ACHN (cell line): ENCODE results near the gene SORD.
A peak's percentile ranks its signal among the peaks of the same experiment; 100 is the strongest.
"Not testable (repeated sequence)": the region's sequence is repeated elsewhere in the genome, so short reads cannot be mapped to it uniquely, and the experiment has no call there.

ENCODE experiments used
- DNase-seq: peaks from one replicate; pipeline ENCODE4 v3.0.0-alpha.2; 2015
- in situ Hi-C: cut with HindIII; loops from 2 replicates; pipeline ENCODE4 v1.10.0; 2017; ENCODE audit warnings: low sequenced_read_pairs, low pct_ligation_motif_present, low pct_unique_long_range_greater_than_20kb

SORD gene

DNA sequence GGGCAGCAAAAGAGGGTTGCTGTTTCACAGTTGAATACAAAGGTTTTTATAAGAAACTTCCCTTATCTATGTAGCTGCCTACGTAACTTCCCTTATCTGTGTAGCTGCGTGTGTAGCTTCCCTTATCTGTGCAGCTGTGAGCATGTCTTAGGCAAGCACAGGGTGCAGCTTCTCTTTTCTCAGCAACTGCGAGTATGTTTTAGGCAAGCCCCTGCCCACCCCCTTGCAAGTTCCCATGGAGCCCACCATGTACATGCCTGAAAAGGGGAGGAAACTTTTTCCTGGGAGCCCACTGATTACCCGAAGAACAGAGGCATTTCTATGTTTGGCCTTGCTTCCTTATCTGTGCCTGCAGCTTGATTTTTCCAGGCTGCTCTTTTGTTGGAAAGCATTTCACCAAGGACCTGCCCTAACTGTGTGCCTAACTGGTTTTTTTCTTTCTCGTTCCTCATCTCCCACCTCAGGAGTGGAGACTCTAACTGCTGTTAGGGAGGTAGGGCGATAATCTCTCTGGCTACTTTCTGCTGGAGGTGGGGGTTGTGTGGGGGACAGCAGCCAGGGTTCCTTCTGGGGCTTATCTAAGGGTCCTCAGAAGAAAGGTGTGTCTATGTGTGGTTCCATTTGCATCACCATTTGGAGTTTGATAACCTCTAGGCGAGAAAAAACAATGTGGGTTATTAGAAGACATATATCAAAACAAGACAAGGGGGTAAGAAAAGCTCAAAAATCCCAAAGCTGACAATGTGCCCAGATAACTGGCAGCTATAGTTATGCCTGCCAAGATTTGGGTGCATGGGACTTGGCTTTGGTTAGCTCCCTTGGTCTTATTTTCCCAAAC, 26.0 kb downstream of the SORD start:
- in situ Hi-C loops = no loop called here

DNA sequence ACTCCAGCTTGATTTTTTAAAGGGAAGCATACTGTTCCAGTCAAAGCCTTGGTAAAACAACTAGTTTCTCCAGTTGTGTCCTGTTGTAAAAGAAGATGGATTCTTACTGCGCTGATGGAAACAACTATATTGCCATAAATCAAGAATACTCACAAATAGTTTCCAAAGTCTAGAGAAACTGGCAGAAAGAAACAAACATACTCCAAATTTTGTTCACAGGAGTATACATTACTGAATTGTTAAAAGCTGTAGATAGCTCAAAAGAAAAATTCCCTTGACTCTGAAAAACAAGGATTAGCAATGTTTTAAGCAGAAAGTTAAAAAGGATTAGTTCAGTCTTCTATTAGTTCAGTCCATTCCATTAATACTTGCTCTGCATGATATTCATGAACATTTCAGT, 27.6 kb downstream of the SORD start:
- DNase-seq = no peak
- in situ Hi-C loops = no loop called here

More for the DNA sequence above, 26.0 kb downstream of the SORD start:
- no peak for DNase-seq

GRCh38 chr15:45052676-45053075, 29.7 kb downstream of the SORD start:
- in situ Hi-C loops, DNase-seq: not testable (repeated sequence)

- DNase-seq, in situ Hi-C loops: not testable (repeated sequence)
These were observed 36.0 kb downstream of the SORD start for GRCh38 chr15:45058690-45059675.

- in situ Hi-C loops = not testable (repeated sequence)
These were observed 39.3 kb downstream of the SORD start for GRCh38 chr15:45062301-45062700.

GRCh38 chr15:45064386-45064785, 41.4 kb downstream of the SORD start:
- in situ Hi-C loops = no loop called here
- peak; percentile 53 for DNase-seq

More at GRCh38 chr15:45062301-45062700, 39.3 kb downstream of the SORD start:
- not testable (repeated sequence) for DNase-seq

DNA sequence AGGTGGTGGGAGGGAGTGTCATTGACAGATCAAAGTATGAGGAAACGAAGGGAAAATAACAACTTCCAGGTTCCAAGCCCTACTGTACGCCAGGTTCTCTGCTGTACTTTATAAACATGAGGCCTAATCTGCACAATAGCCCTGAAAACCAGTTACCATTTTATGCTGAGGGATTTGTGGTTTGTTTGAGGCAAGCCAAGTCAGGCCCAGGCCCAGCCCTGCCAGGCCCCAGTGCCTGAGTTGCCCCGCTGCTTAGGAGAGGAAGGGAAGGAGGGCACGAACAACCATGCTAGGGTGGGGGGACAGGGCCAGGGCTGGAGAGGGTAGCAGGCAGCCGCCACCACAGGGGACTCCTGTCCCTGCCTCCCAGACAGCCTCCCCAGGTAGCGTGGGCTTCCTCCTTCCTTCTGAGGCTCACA, 47.0 kb downstream of the SORD start:
- in situ Hi-C loops, DNase-seq: not testable (repeated sequence)

DNA sequence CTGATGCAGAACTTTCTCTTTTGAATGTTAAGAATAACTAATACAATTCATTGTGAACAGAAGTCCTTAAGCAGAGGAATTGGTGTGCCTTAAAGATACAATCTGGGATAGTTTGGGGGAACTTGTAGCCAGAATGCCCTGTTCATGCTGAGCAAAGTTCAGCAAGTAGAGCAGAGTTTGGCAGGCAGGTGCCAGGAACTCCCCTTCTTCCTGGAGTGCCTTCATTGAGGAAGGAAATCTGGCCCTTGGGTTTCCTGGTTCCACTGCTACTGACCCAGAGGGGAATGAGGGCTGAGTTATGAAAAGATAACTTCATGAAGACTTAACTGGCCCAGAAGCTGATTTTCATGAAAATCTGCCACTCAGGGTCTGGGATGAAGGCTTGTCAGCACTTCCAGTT, 50.6 kb downstream of the SORD start:
- DNase-seq, in situ Hi-C loops: not testable (repeated sequence)

- in situ Hi-C loops = not testable (repeated sequence)
These were observed 52.7 kb downstream of the SORD start for GRCh38 chr15:45075440-45076320.

GRCh38 chr15:45077391-45077790, 54.4 kb downstream of the SORD start:
- DNase-seq, in situ Hi-C loops: not testable (repeated sequence)

More at GRCh38 chr15:45075440-45076320, 52.7 kb downstream of the SORD start:
- not testable (repeated sequence) for DNase-seq

- in situ Hi-C loops = not testable (repeated sequence)
- DNase-seq = peak; percentile 5
These were observed 56.2 kb downstream of the SORD start for GRCh38 chr15:45079201-45079600.

- in situ Hi-C loops = not testable (repeated sequence)
- peak; percentile 16 for DNase-seq
These were observed 56.7 kb downstream of the SORD start for GRCh38 chr15:45079628-45080246.

- in situ Hi-C loops, DNase-seq: not testable (repeated sequence)
These were observed 57.6 kb downstream of the SORD start for GRCh38 chr15:45080593-45080992.

DNA sequence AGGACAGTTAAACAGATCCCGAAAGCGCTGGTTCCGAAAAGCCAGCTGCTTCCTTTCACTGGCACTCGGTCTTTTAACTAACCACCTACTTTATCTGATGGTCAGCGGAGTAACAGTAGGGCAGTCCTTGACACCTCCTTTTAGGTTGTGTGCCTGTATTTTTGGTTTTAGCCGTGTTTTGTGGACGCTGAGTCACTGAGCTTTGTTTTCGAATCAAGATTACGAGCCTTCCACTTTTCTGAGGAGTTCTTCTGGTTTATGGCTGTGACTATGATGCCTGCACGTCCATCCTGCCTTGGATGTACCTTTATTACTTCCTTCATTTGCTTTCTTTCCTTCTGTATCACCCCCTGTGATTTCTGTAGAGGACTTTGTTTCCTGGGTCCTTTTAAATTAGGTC, 59.4 kb downstream of the SORD start:
- in situ Hi-C loops, DNase-seq: not testable (repeated sequence)

DNA sequence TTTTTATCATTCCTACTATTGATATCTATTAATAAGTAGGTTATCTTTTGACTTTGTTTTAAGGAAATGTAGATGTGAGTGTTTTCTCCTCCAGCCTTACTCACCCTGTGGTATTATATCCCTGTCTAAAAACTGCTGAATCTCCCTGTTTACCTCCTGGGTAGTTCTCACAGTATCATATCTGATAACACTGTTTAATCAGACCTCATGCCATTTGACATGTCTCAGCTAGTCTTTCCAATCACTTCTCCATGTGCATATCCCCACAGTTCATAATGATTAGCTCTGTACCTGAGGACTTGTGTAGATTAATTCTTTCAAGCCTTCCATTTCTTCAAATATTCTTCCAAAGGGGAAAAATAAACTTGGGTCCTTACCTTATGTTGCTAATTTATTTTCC, 60.2 kb downstream of the SORD start:
- in situ Hi-C loops = no loop called here
- no peak for DNase-seq

GRCh38 chr15:45084163-45084562, 61.2 kb downstream of the SORD start:
- no peak for DNase-seq
- in situ Hi-C loops = no loop called here

DNA sequence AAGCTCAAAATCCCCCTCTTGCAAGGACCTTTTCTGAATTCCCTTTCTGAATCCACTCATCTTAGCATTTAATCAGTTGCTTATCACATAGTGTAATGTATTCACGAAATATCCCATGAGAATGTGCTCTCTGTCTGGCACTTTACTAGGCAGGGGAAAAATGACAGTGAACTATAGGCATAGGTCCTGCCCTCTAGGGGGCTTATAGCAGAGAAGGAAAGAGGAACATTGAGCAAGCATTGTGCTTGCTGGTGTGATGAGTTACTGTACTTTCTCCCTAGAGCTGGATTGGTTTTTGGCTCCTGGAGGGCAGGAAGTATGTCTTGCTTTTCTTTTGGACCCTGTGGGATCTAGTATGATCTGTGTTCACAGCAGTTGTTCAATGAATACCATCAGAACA, 64.5 kb downstream of the SORD start:
- in situ Hi-C loops = no loop called here

More for the DNA sequence above, 64.5 kb downstream of the SORD start:
- no peak for DNase-seq
